ENCODE results near the gene SMG6.

GRCh38 chr17:2106308-2106955 lies 197.2 kb downstream of the SMG6 start:
- TF ChIP-seq POLR2A (IDR thresholded peaks at IDR 0.05; ENCODE audit: low read length), result no peak
- no peak for TF ChIP-seq GATA1 (IDR thresholded peaks at IDR 0.05; ENCODE audit: low read depth, low read length)

All from erythroblast (primary cell).